HG03469 (cell line): Measurements from ENCODE around the gene PGLYRP4.
"Not testable (repeated sequence)": the region's sequence is repeated elsewhere in the genome, so short reads cannot be mapped to it uniquely, and the experiment has no call there.

Source experiments
- ATAC-seq: cut with Tn5 transposase; IDR thresholded peaks from one replicate; pipeline ENCODE4 v1.9.1; 2021; ENCODE audit warnings: mild to moderate bottlenecking, moderate library complexity, moderate number of reproducible peaks; ENCODE audit not compliant: unreplicated experiment

Gene PGLYRP4

GRCh38 chr1:153341431-153341934, 7.2 kb downstream of the PGLYRP4 start:
- no peak for ATAC-seq

DNA sequence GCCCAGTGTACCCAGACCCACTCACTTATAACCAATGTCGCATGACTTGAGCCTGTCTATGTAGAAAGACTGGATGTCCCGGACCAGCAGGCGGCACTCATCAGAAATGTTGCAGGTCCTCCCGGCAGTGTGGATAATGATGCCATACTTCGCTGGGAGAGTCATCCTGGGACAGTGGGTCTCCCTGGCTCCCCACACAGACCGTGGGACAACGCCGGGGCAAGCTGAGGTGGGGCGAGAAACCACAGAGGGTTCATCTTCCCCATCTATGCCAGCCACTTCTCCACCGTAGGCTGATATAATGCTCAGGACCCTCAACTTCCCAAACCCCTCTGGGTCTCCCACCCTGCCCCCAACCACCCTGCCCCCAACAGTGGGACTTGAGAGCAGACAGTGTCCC, 8.3 kb downstream of the PGLYRP4 start:
- ATAC-seq, result no peak

- ATAC-seq, result no peak
Observed at GRCh38 chr1:153339802-153340201, 8.8 kb downstream of the PGLYRP4 start.

GRCh38 chr1:153337980-153338853, 10.4 kb downstream of the PGLYRP4 start:
- no peak for ATAC-seq

- no peak for ATAC-seq
Observed at GRCh38 chr1:153336650-153337049, 12.0 kb downstream of the PGLYRP4 start.

DNA sequence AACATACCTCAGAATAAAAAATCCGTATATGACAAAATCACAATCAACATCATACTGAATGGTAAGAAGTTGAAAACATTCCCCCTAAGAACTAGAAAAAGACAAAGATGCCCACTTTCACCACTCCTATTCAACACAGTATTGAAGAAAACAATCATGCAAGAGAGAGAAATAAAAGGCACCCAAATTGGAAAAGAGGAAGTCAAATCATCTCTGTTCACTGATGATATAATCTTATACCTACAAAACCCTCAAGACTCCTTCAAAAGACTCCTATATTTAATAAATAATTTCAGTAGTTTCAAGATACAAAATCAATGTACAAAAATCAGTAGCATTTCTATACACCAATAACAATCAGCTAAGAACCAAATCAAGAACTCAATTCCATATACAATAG, 14.7 kb downstream of the PGLYRP4 start:
- no peak for ATAC-seq

- no peak for ATAC-seq
Observed at GRCh38 chr1:153324912-153325311, 23.7 kb downstream of the PGLYRP4 start.

DNA sequence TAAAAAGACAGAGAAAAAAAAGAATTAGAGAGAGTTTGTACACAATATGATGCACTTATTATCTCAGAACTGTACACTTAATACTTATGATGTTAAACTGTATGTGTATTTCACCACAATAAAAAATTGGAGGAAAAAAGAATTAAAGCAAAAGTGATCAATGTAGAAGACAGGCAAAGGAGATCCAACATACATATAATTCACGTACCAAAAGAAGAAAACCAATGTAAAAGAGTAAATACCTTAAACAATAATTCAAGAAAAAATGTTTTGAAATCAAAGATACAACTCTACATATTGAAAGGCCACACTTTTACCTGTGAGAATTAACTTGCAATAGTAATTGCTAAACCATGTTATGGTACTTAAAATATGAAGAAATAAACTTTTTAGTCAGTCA, 26.1 kb downstream of the PGLYRP4 start:
- ATAC-seq, result no peak

DNA sequence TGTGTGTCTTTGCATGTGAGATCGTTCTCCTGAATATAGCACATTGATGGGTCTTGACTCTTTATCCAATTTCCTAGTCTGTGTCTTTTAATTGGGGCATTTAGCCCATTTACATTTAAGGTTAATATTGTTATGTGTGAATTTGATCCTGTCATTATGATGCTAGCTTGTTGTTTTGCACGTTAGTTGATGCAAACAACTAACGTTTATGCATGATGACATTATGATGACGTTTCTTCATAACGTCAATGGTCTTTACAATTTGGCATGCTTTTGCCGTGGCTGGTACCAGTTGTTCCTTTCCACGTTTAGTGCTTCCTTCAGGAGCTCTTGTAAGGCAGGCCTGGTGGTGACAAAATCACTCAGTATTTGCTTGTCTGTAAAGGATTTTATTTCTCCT, 30.5 kb downstream of the PGLYRP4 start:
- not testable (repeated sequence) for ATAC-seq

- not testable (repeated sequence) for ATAC-seq
Observed at GRCh38 chr1:153316013-153316412, 32.6 kb downstream of the PGLYRP4 start.

DNA sequence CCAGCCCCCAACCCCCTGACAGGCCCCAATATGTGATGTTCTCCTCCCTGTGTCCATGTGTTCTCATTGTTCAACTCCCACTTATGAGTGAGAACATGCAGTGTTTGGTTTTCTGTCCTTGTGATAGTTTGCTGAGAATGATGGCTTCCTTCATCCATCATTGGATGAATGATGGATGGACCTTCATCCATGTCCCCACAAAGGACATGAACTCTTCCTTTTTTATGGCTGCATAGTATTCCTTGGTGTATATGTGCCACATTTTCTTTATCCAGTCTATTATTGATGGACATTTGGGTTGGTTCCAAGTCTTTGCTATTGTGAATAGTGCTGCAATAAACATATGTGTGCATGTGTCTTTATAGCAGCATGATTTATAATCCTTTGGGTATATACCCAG, 34.3 kb downstream of the PGLYRP4 start:
- not testable (repeated sequence) for ATAC-seq

DNA sequence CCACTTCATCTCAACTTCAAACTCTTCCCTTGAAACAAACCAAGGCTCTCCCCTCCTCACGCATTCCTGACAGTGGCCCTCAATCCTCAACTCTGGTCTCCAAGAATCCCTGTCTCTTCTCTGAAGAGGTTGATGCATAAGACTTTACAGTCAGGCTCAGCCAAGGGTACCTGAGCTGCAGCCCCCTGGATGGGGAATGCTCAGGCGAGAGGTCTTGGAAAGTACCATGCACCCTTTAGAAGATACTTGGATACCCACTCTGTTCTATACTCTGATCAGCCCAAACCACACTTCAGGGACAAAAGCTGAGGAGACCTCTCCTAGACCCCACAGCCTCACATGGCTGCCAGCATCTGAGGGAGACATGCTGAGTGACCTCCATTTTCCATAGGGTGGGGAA, 35.4 kb downstream of the PGLYRP4 start:
- ATAC-seq, result no peak

DNA sequence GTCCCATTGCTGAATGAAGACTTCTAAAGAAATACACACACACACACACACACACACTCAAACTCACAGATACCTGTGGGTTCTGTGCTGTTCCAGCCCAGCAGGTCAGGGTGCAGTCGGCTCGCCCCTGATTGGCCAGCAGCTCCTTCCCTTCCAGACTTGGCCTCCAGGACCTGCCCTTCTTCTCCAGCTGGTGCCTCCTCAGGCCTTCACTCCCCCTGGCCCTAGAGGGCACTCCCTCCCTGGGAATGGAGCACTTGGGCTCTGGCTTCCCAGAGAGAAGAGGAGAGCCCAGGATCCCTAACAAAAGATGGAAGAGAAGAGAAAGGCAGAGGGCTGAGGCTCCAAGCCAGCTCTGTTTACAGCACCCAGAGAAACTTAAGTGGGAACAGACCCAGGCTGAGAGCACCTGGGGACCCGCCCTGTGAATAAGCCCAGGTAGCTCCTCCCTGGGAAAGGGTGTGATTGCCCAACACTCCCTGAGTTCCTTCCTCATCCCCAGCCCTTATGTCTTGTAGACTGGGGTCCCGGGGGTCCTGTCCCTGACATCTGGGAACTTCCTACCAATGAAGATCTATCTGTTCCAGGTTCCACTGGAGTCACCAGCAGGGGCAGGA, 36.0 kb downstream of the PGLYRP4 start, which contains the start of gene PGLYRP3:
Gene PGLYRP3, minus strand, starts transcription at position 383 of the 617 bp plus-strand sequence. CDS start 2,287 bp downstream, outside the sequence.
- no peak for ATAC-seq

- ATAC-seq, result no peak
Observed at GRCh38 chr1:153310526-153310925, 38.1 kb downstream of the PGLYRP4 start.

GRCh38 chr1:153309441-153309840, 39.2 kb downstream of the PGLYRP4 start:
- no peak for ATAC-seq

DNA sequence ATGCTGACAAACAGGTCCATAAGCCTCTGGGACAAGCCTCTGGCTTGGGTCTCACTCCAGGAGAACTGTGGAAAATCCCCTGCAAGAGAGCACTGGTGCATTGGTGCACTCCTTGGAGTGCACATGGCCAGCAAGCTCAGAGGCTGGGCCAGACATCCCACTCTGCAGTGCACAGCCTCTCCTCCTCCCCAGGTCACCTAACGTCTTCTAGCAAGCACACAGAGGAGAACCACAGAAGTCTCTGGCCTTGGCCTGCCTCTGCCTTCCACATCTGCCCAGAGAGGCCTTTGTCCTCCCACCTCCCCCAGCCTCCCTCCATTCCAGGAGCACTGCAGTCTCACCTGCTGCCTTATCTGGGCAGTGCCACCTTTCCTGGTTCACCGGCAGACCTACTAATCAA, 40.1 kb downstream of the PGLYRP4 start:
- ATAC-seq, result no peak

DNA sequence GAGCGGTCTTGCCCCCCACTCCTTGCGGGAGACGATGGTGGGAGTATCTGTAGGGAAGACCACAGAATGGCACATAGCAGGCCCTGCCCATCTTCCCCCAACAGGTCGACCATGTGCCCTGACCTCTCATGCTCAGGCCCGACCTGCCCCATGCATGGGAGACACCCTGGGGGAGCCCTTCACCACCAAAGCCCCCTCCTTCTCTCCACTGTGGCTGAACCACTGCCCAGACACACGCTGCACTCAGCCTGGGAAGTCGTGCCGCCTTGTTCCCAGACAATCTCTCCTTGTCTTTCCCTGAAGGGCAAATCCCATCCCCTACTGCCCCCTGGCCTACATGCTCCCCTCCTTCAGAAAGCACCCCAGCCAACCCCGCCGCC, 41.4 kb downstream of the PGLYRP4 start:
- ATAC-seq, result no peak

DNA sequence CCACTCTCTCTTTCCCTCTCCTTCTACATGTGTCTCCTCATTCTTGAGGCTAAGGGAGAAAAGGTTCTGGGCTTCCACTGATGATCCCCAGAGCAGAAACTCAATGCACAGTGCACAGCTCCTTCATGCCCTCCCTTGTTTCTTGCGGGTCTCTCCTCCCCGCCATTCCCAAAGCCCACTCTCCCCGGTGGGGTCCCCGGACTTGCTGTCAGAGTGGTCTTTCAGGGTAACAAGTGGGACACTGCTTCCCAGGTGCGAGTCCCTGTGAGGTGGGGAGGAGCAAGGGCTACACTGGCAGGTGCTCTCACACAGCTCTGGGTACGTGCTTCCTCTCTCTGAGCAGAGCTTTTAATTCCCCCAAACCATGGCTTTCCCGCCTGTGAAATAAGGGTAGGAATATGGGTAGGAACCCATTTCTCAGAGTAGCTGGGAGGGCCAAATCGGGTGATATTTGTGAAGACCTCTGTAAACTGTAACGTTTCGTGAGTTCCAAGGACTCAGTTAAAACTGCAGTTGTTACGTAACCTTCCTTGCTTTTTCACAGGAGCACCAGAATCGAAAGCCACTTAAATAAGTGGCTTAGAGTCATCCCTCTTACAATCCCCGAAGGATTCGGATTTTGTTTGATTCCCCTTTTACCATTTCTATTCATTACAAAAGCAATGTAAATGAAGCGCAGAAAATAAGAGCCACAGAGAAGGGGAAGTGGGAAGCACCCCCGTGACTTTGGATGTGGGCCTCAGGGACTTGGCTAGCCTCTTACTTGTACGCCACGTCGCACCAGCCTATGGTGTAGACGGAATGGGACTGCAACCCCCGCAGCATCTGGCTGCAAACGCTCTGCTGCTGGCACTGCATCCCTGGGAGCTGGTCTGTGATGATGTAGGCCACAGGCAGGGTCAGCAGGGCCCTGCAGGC, 42.1 kb downstream of the PGLYRP4 start:
- ATAC-seq, result no peak

DNA sequence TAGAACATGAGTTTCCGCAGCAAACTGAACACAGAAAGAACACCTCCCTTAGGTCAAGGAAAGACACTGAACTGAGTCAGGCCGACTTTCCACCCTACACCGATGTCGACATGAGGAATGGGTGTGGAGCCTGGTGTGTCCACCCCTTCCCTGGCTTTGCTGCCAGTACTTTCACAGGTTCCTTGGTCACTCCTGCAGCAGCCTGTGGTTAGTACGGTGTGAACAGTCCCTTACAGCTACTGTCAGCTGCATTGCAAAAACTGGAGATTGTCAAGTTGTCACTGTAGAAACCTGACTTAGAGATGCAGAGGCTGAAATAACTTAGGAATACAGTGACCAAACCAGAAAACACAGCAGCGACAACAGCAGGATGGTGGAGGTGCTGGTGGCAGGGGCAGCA, 43.0 kb downstream of the PGLYRP4 start:
- ATAC-seq, result no peak

GRCh38 chr1:153302308-153302707, 46.3 kb downstream of the PGLYRP4 start:
- no peak for ATAC-seq

DNA sequence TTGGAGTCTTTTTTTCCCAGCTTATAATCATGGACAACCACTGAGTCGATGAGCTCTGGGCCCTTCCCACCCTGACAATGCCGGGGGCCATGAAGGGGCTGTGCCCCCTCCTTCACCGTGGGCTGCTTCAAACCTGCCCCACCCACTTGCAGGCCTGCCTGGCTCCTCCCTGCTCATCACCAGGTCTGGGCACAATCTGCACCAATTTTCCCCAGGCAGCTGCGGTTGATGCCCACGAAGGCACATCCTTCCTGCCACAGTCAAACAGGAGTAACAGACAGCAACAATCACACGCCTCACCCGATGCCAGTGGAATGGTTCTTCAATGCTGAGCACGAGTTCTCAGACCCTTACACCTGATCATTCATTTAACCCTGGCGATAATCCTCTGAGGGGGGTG, 54.8 kb downstream of the PGLYRP4 start:
- ATAC-seq, result no peak
